ENCODE data around the gene AHSA1. TPM values are rescaled to one million over a fixed set of nuclear protein-coding genes. Genes with fewer than 3 reads are reported as not detected.

The AHSA1 gene
- total RNA-seq, 1 donor from 2014 or later: 85.7 TPM

DNA sequence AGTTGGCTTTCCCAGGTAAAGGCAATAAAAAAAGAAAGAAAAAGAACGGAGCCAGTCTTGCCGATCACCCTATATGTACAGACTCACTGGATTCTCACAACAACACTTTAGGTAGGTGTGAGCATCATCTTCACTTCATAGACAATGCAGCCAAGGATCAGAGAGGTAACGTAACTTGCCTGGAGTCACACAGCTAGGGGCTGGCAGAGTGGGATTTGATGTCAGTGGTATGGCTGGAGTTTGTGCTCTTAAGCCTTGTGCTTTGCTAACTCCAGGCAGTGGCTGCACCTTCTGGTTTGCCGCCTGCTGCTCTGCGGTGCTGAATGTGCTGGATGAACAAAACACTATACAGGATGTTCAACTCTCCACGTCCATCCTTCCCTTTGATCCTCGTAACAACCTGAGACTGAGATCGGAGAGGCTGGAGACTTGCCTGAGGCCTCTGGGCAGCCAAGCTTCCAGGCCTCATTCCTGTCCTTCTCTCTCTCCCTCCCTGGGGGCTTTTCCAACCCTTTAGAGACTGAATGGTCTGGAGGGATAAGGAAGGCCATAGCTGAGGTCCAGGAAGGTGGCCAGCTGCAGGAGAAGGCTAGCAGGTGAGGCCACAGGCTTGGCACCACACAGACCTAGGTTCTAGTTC, 32.6 kb downstream of the AHSA1 start:
- TF ChIP-seq, protein P1, sequence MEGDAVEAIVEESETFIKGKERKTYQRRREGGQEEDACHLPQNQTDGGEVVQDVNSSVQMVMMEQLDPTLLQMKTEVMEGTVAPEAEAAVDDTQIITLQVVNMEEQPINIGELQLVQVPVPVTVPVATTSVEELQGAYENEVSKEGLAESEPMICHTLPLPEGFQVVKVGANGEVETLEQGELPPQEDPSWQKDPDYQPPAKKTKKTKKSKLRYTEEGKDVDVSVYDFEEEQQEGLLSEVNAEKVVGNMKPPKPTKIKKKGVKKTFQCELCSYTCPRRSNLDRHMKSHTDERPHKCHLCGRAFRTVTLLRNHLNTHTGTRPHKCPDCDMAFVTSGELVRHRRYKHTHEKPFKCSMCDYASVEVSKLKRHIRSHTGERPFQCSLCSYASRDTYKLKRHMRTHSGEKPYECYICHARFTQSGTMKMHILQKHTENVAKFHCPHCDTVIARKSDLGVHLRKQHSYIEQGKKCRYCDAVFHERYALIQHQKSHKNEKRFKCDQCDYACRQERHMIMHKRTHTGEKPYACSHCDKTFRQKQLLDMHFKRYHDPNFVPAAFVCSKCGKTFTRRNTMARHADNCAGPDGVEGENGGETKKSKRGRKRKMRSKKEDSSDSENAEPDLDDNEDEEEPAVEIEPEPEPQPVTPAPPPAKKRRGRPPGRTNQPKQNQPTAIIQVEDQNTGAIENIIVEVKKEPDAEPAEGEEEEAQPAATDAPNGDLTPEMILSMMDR (IDR thresholded peaks at IDR 0.05): no peak
- Mint-ChIP-seq H3K27ac (ENCODE audit: unreplicated experiment) (no peak overlapping the region), H3K4me1 (ENCODE audit: low read depth) (no peaks in the 10 kb centered on the region), H3K27me3 (ENCODE audit: low read depth) (no peaks in the 10 kb centered on the region), H3K36me3 (ENCODE audit: low read depth) (no peaks in the 10 kb centered on the region), H3K4me3 (ENCODE audit: unreplicated experiment) (no peak overlapping the region), H3K9me3 (ENCODE audit: low read depth) (no peaks in the 10 kb centered on the region)
- DNase-seq (ENCODE audit: low spot score): no peak

DNA sequence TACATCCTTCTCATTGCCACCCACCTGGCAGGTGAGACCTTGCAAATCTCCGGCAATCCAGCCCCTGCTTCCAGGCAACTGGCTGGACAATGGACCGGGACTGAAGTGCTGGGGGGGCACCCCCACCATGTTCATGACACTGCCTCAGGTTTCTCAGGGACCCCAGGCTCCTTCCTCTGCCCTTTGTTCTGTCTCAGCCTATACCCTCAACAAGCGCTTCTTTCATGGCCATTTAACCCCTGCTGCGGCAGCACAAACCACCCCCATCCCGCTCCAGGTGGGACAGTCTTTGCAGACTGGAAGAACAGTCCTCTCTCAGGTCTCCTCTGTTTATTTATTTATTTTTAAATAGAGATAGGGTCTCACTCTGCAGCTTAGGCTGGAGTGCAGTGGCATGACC, 33.2 kb downstream of the AHSA1 start:
- H3K9me3 Mint-ChIP-seq (ENCODE audit: low read depth): no peaks in the 10 kb centered on the region
- no peak for DNase-seq (ENCODE audit: low spot score)
- H3K36me3 Mint-ChIP-seq (ENCODE audit: low read depth): no peaks in the 10 kb centered on the region
- no peak overlapping the region for H3K4me3 Mint-ChIP-seq (ENCODE audit: unreplicated experiment)
- no peak overlapping the region for H3K27ac Mint-ChIP-seq (ENCODE audit: unreplicated experiment)
- no peaks in the 10 kb centered on the region for H3K4me1 Mint-ChIP-seq (ENCODE audit: low read depth)
- TF ChIP-seq, protein P1 (IDR thresholded peaks at IDR 0.05): no peak
- H3K27me3 Mint-ChIP-seq (ENCODE audit: low read depth): no peaks in the 10 kb centered on the region

DNA sequence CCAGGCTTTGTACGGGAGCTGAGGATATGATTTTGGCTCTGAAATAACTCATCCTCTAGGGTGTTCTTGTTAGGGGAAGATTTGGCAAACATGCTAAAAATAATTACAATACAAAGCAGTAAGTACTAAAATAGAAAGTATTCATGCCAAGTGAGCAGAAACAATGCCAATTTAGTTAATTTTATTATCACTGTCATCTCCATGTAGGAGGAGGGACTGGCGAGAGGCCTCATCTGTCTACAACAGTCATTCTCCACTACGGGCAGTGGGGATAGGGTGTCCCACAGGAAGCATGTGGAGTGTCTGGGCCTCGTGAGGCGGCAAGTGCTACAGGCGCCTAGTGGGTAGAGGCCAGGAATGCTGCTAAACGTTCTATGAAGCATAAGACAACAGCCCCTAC, 37.4 kb downstream of the AHSA1 start:
- TF ChIP-seq, protein P1 (IDR thresholded peaks at IDR 0.05): no peak
- Mint-ChIP-seq H3K27ac (ENCODE audit: unreplicated experiment) (no peak overlapping the region), H3K36me3 (ENCODE audit: low read depth) (no peaks in the 10 kb centered on the region), H3K27me3 (ENCODE audit: low read depth) (peaks cover 11% of the 10 kb centered on the region), H3K4me3 (ENCODE audit: unreplicated experiment) (no peak overlapping the region), H3K4me1 (ENCODE audit: low read depth) (peaks cover 4% of the 10 kb centered on the region), H3K9me3 (ENCODE audit: low read depth) (no peaks in the 10 kb centered on the region)
- no peak for DNase-seq (ENCODE audit: low spot score)

DNA sequence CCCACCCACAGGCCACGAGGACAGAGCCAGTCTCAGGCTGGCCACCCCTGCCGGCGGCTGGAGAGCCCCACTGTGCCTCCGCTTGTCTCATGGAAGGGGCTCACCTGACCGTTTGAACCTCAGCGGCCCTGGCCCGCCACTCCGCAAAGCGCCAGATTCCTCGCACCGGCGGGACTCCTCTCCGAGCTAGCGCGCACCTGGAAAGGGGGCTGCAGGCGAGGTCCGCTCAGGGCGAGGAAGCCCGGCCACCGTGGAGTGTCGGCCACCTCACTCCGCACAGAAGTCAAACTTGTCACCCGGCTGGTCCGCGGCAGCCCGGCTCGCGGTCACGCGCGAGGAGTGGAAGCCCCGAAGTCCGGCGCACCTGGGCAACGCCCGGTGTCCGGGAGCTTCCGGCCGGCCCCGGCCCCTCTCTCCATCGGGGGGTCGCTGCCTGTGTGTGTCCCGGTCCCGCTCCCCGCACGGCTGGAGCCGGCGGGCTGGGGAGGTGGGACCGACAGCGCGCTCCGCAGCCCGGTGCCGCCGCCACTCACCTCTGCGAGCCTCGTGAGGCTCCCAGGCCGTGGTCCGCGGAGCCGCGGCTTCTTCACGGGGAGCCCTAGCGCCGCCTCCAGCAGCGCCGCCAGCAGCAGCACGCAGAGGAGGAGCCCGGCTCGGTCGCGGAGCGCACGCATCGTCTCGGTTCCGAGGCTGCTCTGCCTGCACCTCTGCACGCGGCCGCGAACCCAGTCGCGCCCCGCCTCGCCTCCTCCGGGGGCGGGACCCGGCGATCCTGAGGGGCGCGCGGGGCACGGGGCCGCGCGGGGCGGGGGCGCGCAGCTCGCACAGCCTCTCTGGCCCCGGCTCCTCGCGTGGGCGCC, 40.5 kb downstream of the AHSA1 start, which contains the start of gene ISM2:
ISM2 (minus strand) TSS at position 697 of the 860 bp plus-strand sequence; CDS start at position 674, 23 bp downstream.
- Mint-ChIP-seq H3K36me3 (ENCODE audit: low read depth) (peaks cover 4% of the 10 kb centered on the region), H3K9me3 (ENCODE audit: low read depth) (peaks cover 3% of the 10 kb centered on the region), H3K4me1 (ENCODE audit: low read depth) (peaks cover 4% of the 10 kb centered on the region), H3K27me3 (ENCODE audit: low read depth) (peaks cover 11% of the 10 kb centered on the region), H3K27ac (ENCODE audit: unreplicated experiment) (peak within 1 kb of the TSS; percentile 33), H3K4me3 (ENCODE audit: unreplicated experiment) (peak within 1 kb of the TSS; percentile 57)
- TF ChIP-seq, protein P1 (IDR thresholded peaks at IDR 0.05): no peak
- DNase-seq (ENCODE audit: low spot score): no peak

DNA sequence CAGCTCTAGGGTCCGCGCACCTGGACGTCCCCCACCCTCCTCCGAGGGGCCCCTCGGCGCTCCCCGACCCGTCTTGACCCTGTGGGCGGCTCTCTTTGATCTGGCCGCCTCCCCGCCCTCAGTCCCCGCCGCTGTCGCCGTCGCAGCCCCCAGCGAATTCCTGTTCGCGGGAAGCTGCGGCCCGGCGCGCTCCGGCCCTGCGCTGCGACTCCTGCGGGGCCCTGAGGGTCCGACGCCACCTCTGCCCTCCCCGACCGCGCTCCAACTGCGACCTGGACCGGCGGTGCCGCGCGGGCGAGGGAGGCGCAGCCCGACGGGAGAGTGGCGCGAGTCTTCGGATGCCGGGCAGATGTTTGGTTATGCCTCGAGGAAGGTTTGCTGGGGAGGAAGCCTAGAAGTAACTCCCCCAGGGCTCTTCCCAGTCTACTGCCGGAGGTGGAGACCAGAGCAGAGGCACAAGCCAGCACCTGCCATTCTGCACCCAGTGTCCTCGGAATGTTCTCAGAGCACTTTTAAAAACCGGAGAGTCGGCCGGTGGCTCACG, 41.2 kb downstream of the AHSA1 start:
- DNase-seq (ENCODE audit: low spot score): no peak
- Mint-ChIP-seq H3K27ac (ENCODE audit: unreplicated experiment) (no peak overlapping the region), H3K36me3 (ENCODE audit: low read depth) (peaks cover 5% of the 10 kb centered on the region), H3K4me3 (ENCODE audit: unreplicated experiment) (peak overlapping the region; percentile 57), H3K9me3 (ENCODE audit: low read depth) (peaks cover 4% of the 10 kb centered on the region), H3K4me1 (ENCODE audit: low read depth) (peaks cover 4% of the 10 kb centered on the region), H3K27me3 (ENCODE audit: low read depth) (peaks cover 11% of the 10 kb centered on the region)
- TF ChIP-seq, protein P1 (IDR thresholded peaks at IDR 0.05): no peak
